Measurements from ENCODE around the gene TFPI. TPM values are rescaled to one million over a fixed set of nuclear protein-coding genes. Genes with fewer than 3 reads are reported as not detected.

The TFPI gene
- total RNA-seq, 1 experiment from 2014 or later, result 8.4 TPM

DNA sequence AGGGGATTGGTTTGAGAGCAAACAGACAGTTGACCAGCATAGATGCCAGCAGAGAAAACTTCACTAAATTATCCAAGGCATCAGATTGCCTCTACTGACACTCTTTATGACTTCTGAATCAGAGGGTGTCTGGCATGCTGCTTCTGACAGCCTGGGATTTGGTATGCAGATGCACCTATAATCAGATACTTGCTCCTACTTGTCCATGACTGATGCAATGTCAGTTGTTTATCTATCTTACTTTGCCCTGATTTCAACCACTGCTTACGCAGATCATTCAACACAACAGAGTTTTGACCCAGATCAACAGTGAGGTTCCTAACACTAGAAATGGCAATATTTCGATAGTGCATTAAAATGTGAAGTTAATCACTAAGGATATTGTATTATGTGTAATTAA lies 83.5 kb downstream of the TFPI start (continued):
- no peak for TF ChIP-seq ZNF138 (CRISPR knock-in tag; conservative IDR thresholded peaks at IDR 0.05)
- TF ChIP-seq, protein P1, sequence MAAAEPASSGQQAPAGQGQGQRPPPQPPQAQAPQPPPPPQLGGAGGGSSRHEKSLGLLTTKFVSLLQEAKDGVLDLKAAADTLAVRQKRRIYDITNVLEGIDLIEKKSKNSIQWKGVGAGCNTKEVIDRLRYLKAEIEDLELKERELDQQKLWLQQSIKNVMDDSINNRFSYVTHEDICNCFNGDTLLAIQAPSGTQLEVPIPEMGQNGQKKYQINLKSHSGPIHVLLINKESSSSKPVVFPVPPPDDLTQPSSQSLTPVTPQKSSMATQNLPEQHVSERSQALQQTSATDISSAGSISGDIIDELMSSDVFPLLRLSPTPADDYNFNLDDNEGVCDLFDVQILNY (CRISPR knock-in tag; IDR thresholded peaks at IDR 0.05), result no peak
- TF ChIP-seq ELF4 (CRISPR knock-in tag; IDR thresholded peaks at IDR 0.05; ENCODE audit: low read depth), result no peak
- TF ChIP-seq PRRX2 (CRISPR knock-in tag; IDR thresholded peaks at IDR 0.05), result no peak
- no peak for TF ChIP-seq MXD4 (CRISPR knock-in tag; IDR thresholded peaks at IDR 0.05; ENCODE audit: borderline replicate concordance)
- TF ChIP-seq, protein P2, sequence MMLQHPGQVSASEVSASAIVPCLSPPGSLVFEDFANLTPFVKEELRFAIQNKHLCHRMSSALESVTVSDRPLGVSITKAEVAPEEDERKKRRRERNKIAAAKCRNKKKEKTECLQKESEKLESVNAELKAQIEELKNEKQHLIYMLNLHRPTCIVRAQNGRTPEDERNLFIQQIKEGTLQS (CRISPR knock-in tag; conservative IDR thresholded peaks at IDR 0.05), result no peak

DNA sequence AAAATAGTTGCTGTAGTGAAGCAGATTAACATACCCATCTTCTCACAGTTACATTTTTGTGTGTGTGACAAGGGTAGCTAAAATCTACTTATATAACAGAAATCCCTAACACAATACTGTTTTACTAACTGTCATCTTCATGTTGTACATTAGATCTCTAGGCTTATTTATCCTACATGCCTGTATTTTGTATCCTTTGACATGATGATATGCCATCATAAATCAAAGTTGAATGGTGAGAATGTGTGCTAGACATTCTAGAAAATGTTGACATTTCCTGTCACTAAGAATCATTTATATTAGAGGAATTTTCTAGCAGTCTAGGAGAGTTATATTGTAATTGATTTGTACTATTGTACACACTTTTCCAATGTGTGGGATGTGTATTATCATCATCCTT lies 84.7 kb downstream of the TFPI start:
- POLR2A ChIA-PET, result no interaction called here
- DNase-seq (ENCODE audit: low spot score) (no peak), ATAC-seq (no peak)
- Mint-ChIP-seq H3K27ac (no peak overlapping the region), H3K4me3 (no peak overlapping the region), H3K36me3 (no peaks in the 10 kb centered on the region), H3K4me1 (no peaks in the 10 kb centered on the region), H3K27me3 (ENCODE audit: low read depth) (no peaks in the 10 kb centered on the region), H3K9me3 (no peaks in the 10 kb centered on the region)
- CTCF ChIA-PET, result no interaction called here
- TF ChIP-seq, protein P3, sequence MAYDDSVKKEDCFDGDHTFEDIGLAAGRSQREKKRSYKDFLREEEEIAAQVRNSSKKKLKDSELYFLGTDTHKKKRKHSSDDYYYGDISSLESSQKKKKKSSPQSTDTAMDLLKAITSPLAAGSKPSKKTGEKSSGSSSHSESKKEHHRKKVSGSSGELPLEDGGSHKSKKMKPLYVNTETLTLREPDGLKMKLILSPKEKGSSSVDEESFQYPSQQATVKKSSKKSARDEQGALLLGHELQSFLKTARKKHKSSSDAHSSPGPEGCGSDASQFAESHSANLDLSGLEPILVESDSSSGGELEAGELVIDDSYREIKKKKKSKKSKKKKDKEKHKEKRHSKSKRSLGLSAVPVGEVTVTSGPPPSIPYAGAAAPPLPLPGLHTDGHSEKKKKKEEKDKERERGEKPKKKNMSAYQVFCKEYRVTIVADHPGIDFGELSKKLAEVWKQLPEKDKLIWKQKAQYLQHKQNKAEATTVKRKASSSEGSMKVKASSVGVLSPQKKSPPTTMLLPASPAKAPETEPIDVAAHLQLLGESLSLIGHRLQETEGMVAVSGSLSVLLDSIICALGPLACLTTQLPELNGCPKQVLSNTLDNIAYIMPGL (CRISPR knock-in tag; IDR thresholded peaks at IDR 0.05), result no peak
- TF ChIP-seq NR3C1 (CRISPR knock-in tag; conservative IDR thresholded peaks at IDR 0.05; ENCODE audit: low read depth), result no peak

DNA sequence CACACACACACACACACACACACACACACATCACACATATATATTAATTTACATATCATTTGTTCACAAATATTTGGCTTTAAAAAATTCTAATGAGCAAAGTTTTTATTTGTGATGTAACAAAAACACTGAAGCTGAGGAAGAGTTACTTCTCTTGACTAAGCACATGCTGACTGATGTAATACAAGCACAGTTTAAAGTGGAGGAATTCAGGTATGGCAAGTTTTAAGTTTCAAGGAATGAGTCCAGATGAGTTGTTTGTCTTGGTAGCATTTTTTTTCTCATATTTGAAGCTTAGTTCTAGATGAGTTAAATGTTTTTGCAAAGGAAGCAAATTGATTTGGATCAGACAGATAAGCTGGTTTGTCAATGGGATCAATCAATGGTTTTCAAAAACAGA lies 86.0 kb downstream of the TFPI start:
- POLR2A ChIA-PET, result no interaction called here
- no peak for ATAC-seq
- H3K4me3 Mint-ChIP-seq, result no peak overlapping the region
- no peak overlapping the region for H3K27ac Mint-ChIP-seq
- H3K4me1 Mint-ChIP-seq, result no peaks in the 10 kb centered on the region
- H3K36me3 Mint-ChIP-seq, result no peaks in the 10 kb centered on the region
- CTCF ChIA-PET, result interaction anchor here (1.0 kb wide), 1 partner anchor 32 kb away, joined by 5 read pairs; no protein-coding TSS in a partner anchor
- DNase-seq (ENCODE audit: low spot score), result no peak
- TF ChIP-seq RELA (CRISPR knock-in tag; IDR thresholded peaks at IDR 0.05; ENCODE audit: borderline replicate concordance), result no peak
- no peak for TF ChIP-seq NFE2L1 (CRISPR knock-in tag; IDR thresholded peaks at IDR 0.05)
- TF ChIP-seq, protein P4, sequence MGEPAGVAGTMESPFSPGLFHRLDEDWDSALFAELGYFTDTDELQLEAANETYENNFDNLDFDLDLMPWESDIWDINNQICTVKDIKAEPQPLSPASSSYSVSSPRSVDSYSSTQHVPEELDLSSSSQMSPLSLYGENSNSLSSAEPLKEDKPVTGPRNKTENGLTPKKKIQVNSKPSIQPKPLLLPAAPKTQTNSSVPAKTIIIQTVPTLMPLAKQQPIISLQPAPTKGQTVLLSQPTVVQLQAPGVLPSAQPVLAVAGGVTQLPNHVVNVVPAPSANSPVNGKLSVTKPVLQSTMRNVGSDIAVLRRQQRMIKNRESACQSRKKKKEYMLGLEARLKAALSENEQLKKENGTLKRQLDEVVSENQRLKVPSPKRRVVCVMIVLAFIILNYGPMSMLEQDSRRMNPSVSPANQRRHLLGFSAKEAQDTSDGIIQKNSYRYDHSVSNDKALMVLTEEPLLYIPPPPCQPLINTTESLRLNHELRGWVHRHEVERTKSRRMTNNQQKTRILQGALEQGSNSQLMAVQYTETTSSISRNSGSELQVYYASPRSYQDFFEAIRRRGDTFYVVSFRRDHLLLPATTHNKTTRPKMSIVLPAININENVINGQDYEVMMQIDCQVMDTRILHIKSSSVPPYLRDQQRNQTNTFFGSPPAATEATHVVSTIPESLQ (CRISPR knock-in tag; IDR thresholded peaks at IDR 0.05), result no peak
- no peak for TF ChIP-seq ZBTB21 (CRISPR knock-in tag; IDR thresholded peaks at IDR 0.05; ENCODE audit: borderline replicate concordance)
- TF ChIP-seq, protein P5, sequence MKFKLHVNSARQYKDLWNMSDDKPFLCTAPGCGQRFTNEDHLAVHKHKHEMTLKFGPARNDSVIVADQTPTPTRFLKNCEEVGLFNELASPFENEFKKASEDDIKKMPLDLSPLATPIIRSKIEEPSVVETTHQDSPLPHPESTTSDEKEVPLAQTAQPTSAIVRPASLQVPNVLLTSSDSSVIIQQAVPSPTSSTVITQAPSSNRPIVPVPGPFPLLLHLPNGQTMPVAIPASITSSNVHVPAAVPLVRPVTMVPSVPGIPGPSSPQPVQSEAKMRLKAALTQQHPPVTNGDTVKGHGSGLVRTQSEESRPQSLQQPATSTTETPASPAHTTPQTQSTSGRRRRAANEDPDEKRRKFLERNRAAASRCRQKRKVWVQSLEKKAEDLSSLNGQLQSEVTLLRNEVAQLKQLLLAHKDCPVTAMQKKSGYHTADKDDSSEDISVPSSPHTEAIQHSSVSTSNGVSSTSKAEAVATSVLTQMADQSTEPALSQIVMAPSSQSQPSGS (CRISPR knock-in tag; IDR thresholded peaks at IDR 0.05; ENCODE audit: borderline replicate concordance, low read depth), result no peak
- no peak for TF ChIP-seq ZNF138 (CRISPR knock-in tag; conservative IDR thresholded peaks at IDR 0.05)
- TF ChIP-seq, protein P6, sequence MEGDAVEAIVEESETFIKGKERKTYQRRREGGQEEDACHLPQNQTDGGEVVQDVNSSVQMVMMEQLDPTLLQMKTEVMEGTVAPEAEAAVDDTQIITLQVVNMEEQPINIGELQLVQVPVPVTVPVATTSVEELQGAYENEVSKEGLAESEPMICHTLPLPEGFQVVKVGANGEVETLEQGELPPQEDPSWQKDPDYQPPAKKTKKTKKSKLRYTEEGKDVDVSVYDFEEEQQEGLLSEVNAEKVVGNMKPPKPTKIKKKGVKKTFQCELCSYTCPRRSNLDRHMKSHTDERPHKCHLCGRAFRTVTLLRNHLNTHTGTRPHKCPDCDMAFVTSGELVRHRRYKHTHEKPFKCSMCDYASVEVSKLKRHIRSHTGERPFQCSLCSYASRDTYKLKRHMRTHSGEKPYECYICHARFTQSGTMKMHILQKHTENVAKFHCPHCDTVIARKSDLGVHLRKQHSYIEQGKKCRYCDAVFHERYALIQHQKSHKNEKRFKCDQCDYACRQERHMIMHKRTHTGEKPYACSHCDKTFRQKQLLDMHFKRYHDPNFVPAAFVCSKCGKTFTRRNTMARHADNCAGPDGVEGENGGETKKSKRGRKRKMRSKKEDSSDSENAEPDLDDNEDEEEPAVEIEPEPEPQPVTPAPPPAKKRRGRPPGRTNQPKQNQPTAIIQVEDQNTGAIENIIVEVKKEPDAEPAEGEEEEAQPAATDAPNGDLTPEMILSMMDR (IDR thresholded peaks at IDR 0.05), result no peak
- TF ChIP-seq TEAD4 (CRISPR knock-in tag; IDR thresholded peaks at IDR 0.05), result no peak
- TF ChIP-seq FOXK1 (CRISPR knock-in tag; IDR thresholded peaks at IDR 0.05), result no peak
- TF ChIP-seq ZNF263 (CRISPR knock-in tag; IDR thresholded peaks at IDR 0.05; ENCODE audit: low read depth), result no peak
- H3K9me3 Mint-ChIP-seq, result no peaks in the 10 kb centered on the region
- no peaks in the 10 kb centered on the region for H3K27me3 Mint-ChIP-seq (ENCODE audit: low read depth)
